Neural cell (in vitro differentiated cells): ENCODE data around the gene WFS1. TPM values are rescaled to one million over a fixed set of nuclear protein-coding genes. Genes with fewer than 3 reads are reported as not detected.

Source experiments
- H2AFZ ChIP-seq: fragments of 200-600, 300-800 bp; sonication (generic), shearing (Covaris generic); 2 replicates; pipeline ENCODE4 v1.6.0; 2014; ENCODE audit warnings: low read depth, mild to moderate bottlenecking, antibody characterized with exemption, low read length, moderate library complexity
- H3F3A ChIP-seq: fragments of 200-600 bp; shearing (Covaris generic); 2 replicates; pipeline ENCODE4 v1.6.1; 2016; ENCODE audit warnings: mild to moderate bottlenecking, moderate library complexity, mixed read lengths, antibody characterized with exemption, low read length; ENCODE audit not compliant: insufficient read depth, poor library complexity, severe bottlenecking
- H3K27ac ChIP-seq: fragments of 200-600, 300-800 bp; sonication (generic), shearing (Covaris generic); 2 replicates; pipeline ENCODE4 v1.5.1; 2014; ENCODE audit warnings: mild to moderate bottlenecking, low read length, moderate library complexity
- H3K27me3 ChIP-seq: fragments of 300-800, 200-600 bp; sonication (generic), shearing (Covaris generic); 2 replicates; pipeline ENCODE4 v1.6.0; 2014; ENCODE audit warnings: mild to moderate bottlenecking, low read depth, low read length, moderate library complexity; ENCODE audit not compliant: insufficient read depth
- H3K36me3 ChIP-seq: fragments of 300-800, 200-600 bp; sonication (generic), shearing (Covaris generic); 2 replicates; pipeline ENCODE4 v1.5.1; 2014; ENCODE audit warnings: mild to moderate bottlenecking, antibody characterized with exemption, low read length, moderate library complexity; ENCODE audit not compliant: insufficient read depth
- H3K4me2 ChIP-seq: fragments of 300-800, 200-600 bp; sonication (generic), shearing (Covaris generic); 2 replicates; pipeline ENCODE4 v1.6.0; 2014; ENCODE audit warnings: mild to moderate bottlenecking, low read length
- H3K4me3 ChIP-seq: fragments of 300-800, 200-600 bp; sonication (generic), shearing (Covaris generic); 2 replicates; pipeline ENCODE4 v1.5.1; 2014; ENCODE audit warnings: mild to moderate bottlenecking, low read length, moderate library complexity
- H3K79me2 ChIP-seq: fragments of 200-600 bp; shearing (Covaris generic); replicated peaks from 2 replicates; pipeline ENCODE4 v1.6.0; 2014; ENCODE audit warnings: mild to moderate bottlenecking, low read length, moderate library complexity; ENCODE audit not compliant: insufficient read depth
- H3K9ac ChIP-seq: fragments of 300-800, 200-600 bp; sonication (generic), shearing (Covaris generic); 2 replicates; pipeline ENCODE4 v1.6.1; 2016; ENCODE audit warnings: mild to moderate bottlenecking, low read length, mixed read lengths
- H3K9me2 ChIP-seq: fragments of 200-600 bp; shearing (Covaris generic); 2 replicates; pipeline ENCODE4 v1.6.1; 2016; ENCODE audit warnings: mild to moderate bottlenecking, low read length, mixed read lengths; ENCODE audit not compliant: insufficient read depth
- H3K9me3 ChIP-seq: fragments of 200-600, 300-800 bp; sonication (generic), shearing (Covaris generic); 2 replicates; pipeline ENCODE4 v1.6.1; 2016; ENCODE audit warnings: mild to moderate bottlenecking, mixed run types, low read length, moderate library complexity, mixed read lengths
- H4K20me1 ChIP-seq: fragments of 200-600 bp; shearing (Covaris generic); 2 replicates; pipeline ENCODE4 v1.6.1; 2016; ENCODE audit warnings: mild to moderate bottlenecking, mixed run types; ENCODE audit not compliant: insufficient read depth
- CTCF ChIP-seq: fragments of 450-650 bp; IDR thresholded peaks from 2 replicates; pipeline ENCODE4 v1.5.1; 2014; ENCODE audit warnings: antibody characterized with exemption, mild to moderate bottlenecking, moderate library complexity; ENCODE audit not compliant: poor library complexity, severe bottlenecking
- EP300 ChIP-seq: fragments of 450-650 bp; conservative IDR thresholded peaks from 2 replicates; pipeline ENCODE4 v1.6.1; 2014; ENCODE audit warnings: antibody characterized with exemption, mild to moderate bottlenecking, moderate library complexity; ENCODE audit not compliant: poor library complexity, severe bottlenecking
- EZH2 ChIP-seq: fragments of 200-600, 300-800 bp; shearing (Covaris generic), sonication (generic); IDR thresholded peaks from 2 replicates; pipeline ENCODE4 v1.6.1; 2014; ENCODE audit warnings: antibody characterized with exemption, low read length, borderline replicate concordance, mild to moderate bottlenecking; ENCODE audit not compliant: insufficient read depth, poor library complexity, severe bottlenecking
- MXI1 ChIP-seq: fragments of 450-650 bp; conservative IDR thresholded peaks from 2 replicates; pipeline ENCODE4 v1.6.1; 2014; ENCODE audit warnings: antibody characterized with exemption, mild to moderate bottlenecking; ENCODE audit not compliant: poor library complexity, severe bottlenecking
- POLR2AphosphoS5 ChIP-seq: IDR thresholded peaks from 2 replicates; pipeline ENCODE4 v1.6.1; 2012
- RAD21 ChIP-seq: fragments of 450-650 bp; conservative IDR thresholded peaks from 2 replicates; pipeline ENCODE4 v1.6.1; 2014; ENCODE audit warnings: antibody characterized with exemption, mild to moderate bottlenecking, moderate library complexity
- REST ChIP-seq: IDR thresholded peaks from 2 replicates; pipeline ENCODE4 v1.6.1; 2012; ENCODE audit warnings: borderline replicate concordance
- SMC3 ChIP-seq: fragments of 450-650 bp; conservative IDR thresholded peaks from 2 replicates; pipeline ENCODE4 v1.6.1; 2014; ENCODE audit warnings: antibody characterized with exemption, mild to moderate bottlenecking, moderate library complexity; ENCODE audit not compliant: poor library complexity
- TAF1 ChIP-seq: IDR thresholded peaks from 2 replicates; pipeline ENCODE4 v1.6.1; 2012; ENCODE audit warnings: low read depth
- polyA plus RNA-seq: library from polyadenylated mRNA; depleted of rRNA; stranded (reverse); fragments of >200 nt; gene quantifications from 2 replicates; pipeline ENCODE4 v1.2.3, GENCODE V29; 2014

Gene WFS1
- polyA plus RNA-seq, 1 donor from 2014 or later, result 4.5 TPM

GRCh38 chr4:6221851-6222760 is 47.5 kb upstream of the WFS1 start:
- Histone ChIP-seq H3K4me2 (peak overlapping the region; percentile 54), H3K9ac (peak overlapping the region; percentile 36), H3K79me2 (no peaks in the 10 kb centered on the region), H3F3A (no peaks in the 10 kb centered on the region), H3K9me2 (no peaks in the 10 kb centered on the region), H3K27ac (peak overlapping the region; percentile 40), H3K9me3 (no peaks in the 10 kb centered on the region), H3K4me3 (peak overlapping the region; percentile 64), H2AFZ (no peak overlapping the region), H3K36me3 (no peaks in the 10 kb centered on the region), H4K20me1 (no peaks in the 10 kb centered on the region), H3K27me3 (no peaks in the 10 kb centered on the region)
- no peak for TF ChIP-seq TAF1
- no peak for TF ChIP-seq POLR2AphosphoS5
- TF ChIP-seq EP300, result no peak
- TF ChIP-seq CTCF, result no peak
- TF ChIP-seq MXI1, result no peak
- no peak for TF ChIP-seq REST
- no peak for TF ChIP-seq SMC3
- TF ChIP-seq RAD21, result no peak
- no peak for TF ChIP-seq EZH2

- Histone ChIP-seq H3K4me3 (no peak overlapping the region), H3K36me3 (no peaks in the 10 kb centered on the region), H3K9ac (no peak overlapping the region), H3K9me2 (no peaks in the 10 kb centered on the region), H2AFZ (no peak overlapping the region), H3K4me2 (no peak overlapping the region), H3K27me3 (no peaks in the 10 kb centered on the region), H3F3A (no peaks in the 10 kb centered on the region), H3K27ac (no peak overlapping the region), H3K79me2 (no peaks in the 10 kb centered on the region), H3K9me3 (no peaks in the 10 kb centered on the region), H4K20me1 (no peaks in the 10 kb centered on the region)
- TF ChIP-seq SMC3 (no peak), EZH2 (no peak), MXI1 (no peak), TAF1 (no peak), EP300 (no peak), RAD21 (no peak), POLR2AphosphoS5 (no peak), REST (no peak), CTCF (no peak)
These were observed 46.8 kb upstream of the WFS1 start for GRCh38 chr4:6222761-6223292.
